COLO668 (cell line): Measurements from ENCODE around the gene MRPL1.

Experiments
- DNase-seq: peaks from one replicate; lab custom pipeline; 2025; ENCODE audit not compliant: unreplicated experiment; lab: John Stamatoyannopoulos, UW

The MRPL1 gene

DNA sequence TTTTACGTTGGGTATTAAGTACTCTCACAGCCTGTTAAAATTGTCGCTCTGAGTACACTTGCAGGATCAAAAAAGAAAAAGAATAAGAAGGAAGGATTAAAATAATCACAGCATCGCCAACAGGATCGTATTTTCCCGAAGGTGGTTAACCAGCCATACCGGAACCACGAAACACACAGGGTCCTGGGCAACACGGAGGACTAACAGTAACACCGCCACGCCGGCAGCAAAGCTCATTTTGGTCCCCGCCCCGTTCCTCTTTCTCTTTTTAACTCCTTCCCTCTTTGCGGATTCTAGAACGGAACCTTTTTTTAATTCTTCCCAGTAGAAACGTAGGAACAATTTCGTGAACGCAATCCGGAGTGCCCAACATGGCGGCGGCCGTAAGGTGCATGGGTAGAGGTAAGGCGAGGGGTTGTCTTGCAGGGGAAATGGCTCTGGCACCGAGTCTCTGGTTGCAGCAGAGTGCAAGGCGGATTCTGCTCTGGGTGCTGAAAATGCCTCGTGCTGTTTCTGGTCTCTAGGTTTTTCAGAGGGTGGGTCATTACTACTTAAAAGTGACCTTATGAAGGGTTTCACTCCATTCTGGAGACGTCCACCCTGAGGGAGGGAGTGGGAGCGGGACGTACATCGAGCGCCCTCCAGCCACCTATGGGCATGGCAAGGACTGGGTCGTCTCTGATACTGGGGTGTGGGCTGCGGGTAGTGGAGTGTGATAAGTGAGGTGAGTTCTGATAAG, at the start of gene MRPL1:
Gene MRPL1 (plus strand): TSS at position 353 of the 739 bp plus-strand sequence. CDS start 19 bp downstream, at position 372.
- DNase-seq: peak; percentile 90

DNA sequence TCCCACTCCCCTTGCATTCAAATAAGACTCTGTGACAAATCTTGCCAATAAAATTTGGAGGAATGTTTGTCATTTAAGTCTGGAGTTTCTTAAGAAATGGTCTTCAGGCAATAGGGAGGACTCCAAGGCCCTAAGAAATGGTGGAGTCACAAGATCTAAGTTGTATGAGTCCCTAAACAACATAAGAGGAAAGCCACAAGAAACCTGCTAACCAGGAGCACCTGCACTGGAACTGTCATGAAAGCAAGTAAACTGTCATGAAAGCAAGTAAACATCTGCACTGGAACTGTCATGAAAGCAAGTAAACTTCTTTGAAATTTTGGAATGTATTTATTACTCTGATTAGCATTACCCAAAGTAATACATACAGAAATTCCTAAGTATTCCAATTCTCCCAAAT, 47.0 kb upstream of the MRPL1 start:
- no peak for DNase-seq

DNA sequence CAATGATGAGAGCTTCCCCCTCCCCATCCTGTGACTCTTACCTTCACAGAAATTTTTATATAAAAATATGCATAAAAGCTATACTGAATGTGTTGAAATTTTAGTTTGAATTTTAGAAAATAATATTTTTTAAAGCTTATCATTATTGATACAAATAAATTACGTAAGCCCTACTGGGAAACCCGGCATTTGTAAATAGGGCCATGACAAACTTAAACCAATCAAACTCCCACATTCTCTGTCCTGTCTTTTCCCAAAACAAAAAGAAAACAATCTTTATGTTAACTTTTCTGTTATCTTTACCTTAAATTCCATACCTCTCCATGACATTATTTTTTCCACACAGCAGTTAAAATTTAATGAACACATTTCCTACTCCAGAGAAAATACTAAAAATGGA, 46.1 kb upstream of the MRPL1 start:
- DNase-seq: no peak

GRCh38 chr4:77817304-77818072, 45.1 kb upstream of the MRPL1 start:
- peak; percentile 16 for DNase-seq

DNA sequence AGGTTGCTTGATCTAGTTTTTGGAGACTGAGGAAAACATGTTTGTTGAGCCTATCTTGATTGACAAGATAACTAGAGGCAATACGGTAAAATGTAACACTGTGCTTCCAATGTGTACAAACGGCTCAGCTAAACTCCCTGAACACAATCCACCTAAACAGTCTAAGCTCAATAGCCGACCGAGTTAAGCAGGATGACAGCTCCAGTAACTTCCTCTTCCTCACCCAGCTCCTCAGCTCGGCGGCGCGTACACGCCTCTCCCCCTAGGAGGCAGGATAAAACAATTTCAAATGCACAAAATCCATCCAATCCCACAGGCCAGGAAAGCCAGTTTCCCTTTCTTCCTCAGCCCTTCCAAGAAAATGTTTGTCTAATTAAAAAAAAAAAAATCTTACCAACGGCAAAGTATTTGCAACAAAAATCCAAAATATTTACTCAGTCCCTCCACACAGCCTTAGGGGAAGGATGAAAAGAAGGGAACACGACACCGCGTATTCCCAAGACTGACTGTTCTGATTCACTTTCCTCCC, 44.5 kb upstream of the MRPL1 start:
- DNase-seq: peak; percentile 79

DNA sequence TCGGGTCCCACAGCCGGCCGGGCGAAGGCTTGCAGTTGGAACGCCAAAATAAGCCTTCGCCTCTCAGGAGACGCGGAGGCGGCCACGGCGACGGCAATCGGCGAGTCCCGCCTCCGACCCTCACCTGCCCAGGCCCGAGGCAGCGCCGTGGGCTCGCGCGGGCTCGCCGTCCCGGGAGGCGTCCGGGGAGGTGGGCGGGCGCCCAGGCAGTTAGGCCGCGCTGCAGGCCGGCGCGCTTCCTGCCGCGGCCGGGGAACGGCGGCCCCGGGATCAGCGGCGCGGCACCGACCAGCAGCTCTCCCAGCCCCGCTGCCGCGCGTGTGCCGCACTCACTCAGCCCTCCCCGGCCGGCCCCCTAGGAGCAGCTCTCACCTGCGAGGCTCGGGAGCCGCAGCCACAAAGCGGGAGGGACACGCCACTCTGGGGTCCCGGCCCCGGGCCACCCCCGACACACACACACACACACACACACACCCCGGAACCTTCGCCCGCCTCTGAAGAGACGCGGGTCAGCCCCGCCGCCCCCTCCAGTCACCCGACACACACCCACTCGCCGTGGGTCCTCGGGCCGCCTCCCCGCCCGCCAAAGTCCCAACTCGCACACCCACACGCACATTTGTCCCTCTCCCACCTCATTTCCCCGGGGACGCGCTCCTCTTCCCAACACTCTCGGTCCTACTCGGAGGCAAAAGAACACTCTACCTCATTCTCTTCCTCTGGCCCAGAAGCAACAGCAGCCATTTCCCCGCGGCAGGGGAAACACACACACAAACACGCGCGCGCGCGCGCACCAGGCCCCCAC, 43.8 kb upstream of the MRPL1 start, which contains the start of gene CNOT6L:
Gene CNOT6L (minus strand): TSS at position 767 of the 802 bp plus-strand sequence. CDS start 60 bp downstream, at position 707.
- DNase-seq: peak; percentile 89

- DNase-seq: peak; percentile 80
These were observed 43.2 kb upstream of the MRPL1 start for GRCh38 chr4:77819404-77819842.

DNA sequence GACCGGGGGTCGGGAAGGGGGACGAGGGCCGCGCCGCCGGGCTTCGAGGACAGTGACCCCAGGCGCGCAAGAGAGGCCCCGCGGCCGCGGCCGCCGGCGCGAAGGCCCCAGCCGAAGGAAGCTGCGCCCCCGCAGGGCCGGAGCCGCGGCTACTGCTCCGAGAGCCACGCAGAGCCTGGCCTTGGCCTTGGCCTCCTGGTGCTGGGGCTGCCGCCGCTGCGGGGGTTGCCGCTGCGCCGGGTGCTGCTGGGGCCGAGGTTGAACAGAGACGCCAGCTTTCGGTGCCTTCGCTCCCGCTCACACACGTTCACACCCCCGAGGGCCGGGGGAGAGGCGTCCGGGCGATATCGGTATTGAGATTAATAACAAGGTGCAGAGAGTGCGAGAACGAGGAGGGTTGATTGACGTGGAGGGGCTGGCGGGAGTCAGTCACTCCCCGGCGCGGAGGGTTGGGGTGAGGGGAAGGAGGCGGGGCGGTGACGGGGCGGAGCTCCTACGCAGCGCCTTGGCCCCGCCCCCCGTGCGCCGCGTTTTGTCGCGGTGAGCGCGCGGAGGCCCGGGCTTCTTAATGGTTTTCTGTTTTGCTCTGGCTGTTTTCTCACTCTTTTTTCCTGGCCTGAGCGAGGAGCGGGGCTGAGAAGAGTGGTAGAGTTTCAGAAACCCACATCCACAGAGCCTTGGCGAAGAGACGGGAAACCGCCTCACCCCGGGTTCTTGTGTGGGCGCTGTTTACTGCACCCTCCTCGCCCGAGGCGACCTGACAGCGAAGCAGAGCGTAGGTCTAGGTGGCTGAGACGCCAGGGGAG, 42.6 kb upstream of the MRPL1 start:
- peak; percentile 94 for DNase-seq

DNA sequence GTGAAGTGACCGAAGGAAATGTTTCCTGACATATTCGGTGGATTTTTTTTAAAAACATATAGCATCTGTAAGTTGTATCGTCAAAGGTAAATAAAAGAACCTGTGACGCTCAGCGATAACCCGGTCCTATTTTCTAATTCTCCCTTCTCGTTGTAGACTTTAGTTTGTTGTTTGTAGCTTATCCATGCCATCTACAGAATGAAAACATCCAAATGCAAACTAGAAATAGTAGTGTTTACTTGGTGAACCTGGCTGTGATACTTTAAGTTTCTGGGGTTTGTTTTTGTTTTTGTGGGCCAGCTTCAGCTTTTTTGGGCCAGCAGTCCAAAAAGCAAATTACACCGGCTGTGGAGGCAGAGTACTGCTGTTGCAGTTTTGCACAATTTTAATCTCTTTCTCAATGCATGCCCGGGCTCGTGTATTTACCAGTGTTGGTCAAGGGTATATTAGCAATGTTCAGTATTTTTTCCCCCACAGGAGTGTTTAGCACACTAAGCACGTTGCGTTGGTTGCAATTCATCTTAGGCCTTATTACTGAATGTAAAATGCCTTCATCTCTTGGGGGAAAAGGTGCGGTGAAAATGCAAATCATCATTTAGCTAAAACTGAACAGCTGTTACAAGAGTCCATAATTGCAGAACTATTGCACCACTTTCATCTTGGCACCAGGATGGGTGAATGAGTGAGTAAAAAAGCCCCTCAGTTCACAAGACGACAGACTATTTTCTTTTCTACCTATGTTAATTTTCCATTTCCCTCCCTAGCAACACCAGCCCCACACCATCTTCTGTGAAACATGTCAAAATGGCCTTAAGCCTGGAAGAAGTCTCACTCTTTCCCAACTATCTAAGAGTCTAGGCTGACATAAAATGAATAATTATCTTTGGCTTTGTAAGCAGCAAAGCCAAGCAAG, 41.7 kb upstream of the MRPL1 start:
- no peak for DNase-seq

GRCh38 chr4:77821775-77822174, 40.9 kb upstream of the MRPL1 start:
- DNase-seq: no peak

DNA sequence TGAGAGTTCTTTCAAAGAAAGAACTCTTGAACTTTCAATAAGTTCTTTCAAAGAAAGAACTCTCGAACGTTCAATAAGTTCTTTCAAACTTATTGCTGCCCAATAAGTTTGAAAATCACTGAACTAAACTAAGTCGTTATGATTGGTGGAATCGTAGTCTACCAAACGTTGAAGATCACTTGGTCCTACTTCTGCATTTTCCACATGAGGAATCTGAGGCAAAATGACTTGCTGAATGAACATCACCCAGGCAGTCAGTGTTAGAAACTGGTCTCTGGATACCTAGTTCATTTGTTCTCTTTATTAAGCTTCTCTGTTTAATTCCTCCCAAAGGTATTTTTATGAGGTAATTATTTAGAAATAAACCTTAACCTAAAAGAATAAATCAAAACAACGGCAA, 36.4 kb upstream of the MRPL1 start:
- DNase-seq: no peak

DNA sequence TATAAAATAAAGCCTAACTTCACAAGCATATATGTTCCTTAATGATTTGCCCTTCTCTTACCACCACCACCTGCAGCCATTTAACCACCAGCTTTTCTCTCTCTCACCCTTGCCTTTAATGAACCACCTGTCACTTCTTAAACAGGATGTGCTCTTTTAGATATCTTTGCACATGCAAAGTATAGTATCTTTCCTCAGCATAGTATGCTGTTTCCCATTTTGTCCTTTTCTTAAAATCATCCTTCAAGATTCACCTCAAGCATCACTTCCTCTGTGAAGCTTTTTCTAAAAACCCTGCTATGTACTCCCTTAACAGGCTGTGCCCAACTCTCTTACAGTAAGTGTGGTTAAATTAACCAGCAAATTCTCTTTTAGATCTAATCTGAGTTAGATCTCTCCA, 35.3 kb upstream of the MRPL1 start:
- no peak for DNase-seq

- DNase-seq: no peak
These were observed 29.4 kb upstream of the MRPL1 start for GRCh38 chr4:77833126-77833724.

- DNase-seq: no peak
These were observed 28.2 kb upstream of the MRPL1 start for GRCh38 chr4:77834403-77834802.

DNA sequence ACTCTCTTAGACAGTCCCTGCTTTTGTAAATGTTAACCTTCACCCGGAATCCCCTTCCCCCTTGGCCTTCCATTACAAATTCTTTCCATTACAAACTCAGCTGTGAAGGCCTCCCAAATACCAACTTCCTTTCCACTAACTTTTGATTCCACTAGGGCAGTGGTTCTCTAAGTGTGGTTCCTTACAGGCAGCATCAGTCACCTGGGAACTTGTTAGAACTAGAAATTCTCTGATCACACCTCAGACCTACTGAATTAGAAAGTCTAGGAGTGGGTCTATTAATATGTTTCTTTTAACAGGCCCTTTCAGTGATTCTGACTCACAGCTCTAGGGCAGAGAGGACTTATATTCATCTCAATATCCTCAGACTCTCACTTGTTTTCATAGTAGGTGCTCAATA, 19.0 kb upstream of the MRPL1 start:
- DNase-seq: no peak

- no peak for DNase-seq
These were observed 18.3 kb upstream of the MRPL1 start for GRCh38 chr4:77844363-77844762.

DNA sequence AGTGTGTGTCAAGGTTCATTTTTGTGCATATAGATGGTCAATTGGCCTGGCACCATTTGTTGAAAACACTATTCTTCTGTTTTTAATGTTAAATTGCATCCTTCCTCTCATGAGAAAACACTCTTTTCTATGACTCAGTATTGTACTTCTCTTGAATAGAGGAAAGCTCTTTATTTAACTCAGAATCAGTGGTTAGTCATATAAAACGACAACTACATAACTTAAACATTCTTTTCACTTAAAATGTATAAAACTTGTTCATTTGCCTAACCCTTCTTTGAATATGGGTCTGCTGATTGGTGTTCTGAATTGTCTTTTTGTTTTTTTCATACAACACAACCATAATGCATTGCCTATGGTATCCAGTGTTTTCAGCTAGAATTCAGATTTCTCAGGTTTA, 17.2 kb upstream of the MRPL1 start:
- no peak for DNase-seq

- DNase-seq: no peak
These were observed 16.7 kb upstream of the MRPL1 start for GRCh38 chr4:77845929-77846328.

DNA sequence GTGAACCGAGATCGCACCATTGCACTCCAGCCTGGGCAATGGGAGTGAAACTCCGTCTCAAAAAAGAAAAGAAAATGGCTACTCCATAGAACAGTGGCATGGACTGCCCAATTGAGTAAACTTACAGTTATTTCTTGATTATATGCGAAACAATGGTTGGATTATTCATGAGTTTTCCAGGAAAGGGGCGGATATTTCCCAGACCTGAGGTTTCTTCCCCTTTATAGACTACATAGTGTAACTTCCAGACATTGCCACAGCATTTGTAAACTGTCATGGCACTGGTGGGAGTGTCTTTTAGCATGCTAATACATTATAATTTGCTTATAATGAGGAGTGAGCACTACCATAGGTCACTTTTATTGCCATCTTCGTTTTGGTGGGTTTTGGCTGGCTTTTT, 14.1 kb upstream of the MRPL1 start:
- no peak for DNase-seq
